GM18909 (cell line): ENCODE results near the gene PNLIPRP2.

ENCODE experiments used
- ATAC-seq: cut with Tn5 transposase; IDR thresholded peaks from one replicate; pipeline ENCODE4 v1.9.1; 2021; ENCODE audit warnings: mild to moderate bottlenecking; ENCODE audit not compliant: unreplicated experiment, poor library complexity

Gene PNLIPRP2

DNA sequence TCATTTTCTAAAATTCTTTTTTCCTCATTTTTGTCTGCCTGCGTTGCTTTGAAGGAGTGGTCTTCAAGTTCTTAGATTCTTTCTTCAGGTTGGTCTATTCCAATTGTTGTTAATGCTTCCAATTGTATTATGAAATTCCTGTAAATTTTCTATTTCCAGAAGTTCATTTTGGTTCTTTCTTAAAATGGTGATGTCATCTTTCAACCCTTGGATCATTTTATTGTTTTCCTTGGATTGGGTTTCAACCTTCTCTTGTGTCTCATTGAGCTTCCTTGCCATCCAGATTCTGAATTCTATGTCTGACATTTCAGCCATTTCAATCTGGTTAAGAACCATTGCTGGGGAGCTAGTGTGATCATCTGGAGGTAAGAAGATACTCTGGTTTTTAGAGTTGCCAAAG, 33.1 kb downstream of the PNLIPRP2 start:
- ATAC-seq, result no peak

DNA sequence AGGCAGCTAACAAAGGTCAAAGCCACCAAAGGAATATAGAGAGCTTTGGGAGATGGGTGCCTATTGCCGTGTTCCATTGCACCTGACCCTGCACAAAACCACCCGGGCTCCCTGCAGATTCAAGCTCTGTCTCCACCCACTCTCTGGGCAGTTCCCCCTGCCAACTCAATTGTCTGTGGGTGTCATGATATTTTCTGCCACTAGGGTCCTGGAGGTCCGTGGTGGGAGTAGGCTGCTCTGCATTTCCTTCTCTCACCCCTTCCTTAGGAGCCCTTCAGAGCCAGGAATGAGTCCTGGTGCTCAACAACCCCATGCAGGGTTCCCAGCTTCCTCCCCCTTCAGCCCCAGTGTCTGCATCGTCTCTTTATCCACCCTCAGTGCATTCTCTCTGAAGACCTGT, 34.1 kb downstream of the PNLIPRP2 start:
- ATAC-seq, result peak; percentile 46

DNA sequence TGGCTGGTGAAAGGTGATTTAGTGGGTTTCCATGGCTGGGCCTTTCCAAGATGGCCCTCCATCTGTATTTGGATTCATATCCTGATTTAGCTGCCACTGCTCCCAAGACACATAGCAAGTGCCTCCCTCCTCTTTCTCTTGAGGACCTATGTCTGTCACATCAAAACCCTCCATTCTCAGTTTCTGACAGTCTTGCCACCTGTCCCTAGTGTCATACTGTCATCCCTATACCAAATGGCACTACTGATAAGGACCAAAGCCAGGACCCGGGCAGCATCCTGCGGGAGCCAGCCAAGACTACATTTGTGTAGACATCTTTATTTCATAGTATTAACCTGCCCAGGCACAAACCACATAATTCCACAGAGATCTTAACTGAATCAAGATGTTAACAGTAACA, 34.8 kb downstream of the PNLIPRP2 start:
- ATAC-seq, result no peak

DNA sequence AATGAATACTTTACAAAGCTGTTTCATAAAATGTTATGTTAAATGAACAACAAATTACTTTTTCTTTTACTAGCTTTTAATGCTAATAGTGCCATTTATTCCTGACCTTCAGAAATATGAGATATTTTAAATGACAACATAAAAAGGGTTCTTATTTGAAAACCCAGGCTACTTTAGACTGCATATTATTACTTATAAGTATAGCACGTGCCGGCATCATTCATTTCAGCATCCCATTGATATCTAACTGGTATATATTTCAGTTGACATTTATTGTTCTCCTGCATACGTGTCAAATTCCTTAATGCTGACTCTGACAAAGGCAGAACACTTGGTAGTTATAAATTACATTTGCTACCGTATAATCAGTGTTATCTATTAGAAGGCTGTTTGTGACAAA, 35.3 kb downstream of the PNLIPRP2 start:
- ATAC-seq, result no peak

DNA sequence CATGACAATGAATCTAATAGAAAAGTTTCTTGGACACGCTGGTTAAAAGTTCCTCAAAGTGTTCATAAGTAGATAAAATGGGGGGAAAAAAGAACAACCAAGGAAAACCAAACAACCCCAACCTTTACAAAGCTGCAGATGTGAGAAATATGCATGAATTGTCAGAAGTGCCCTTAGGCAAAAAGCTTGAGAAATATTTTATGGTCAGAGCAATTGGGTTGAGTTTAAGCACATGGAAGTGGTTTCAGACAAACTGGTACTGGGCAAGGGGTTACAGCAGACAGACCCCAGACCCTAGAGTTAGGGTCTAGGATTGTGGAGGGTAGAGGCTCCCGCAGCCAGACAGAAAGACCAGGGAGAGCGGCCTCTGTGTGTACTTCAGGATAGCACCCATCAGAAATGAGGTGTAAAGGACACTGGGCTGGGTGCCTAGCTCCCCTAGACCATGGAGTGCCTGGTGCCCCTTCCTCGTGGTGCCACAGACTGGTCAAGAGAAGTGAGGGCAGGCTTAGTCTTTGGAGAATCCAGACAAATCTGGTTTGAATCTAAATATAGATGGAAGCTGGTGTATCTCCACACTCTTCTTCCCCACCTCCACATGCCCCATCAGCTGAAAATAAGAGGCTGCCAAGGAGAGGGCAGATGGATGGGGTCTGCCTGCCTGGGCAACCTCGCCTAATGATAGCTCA, 37.3 kb downstream of the PNLIPRP2 start:
- ATAC-seq, result no peak

DNA sequence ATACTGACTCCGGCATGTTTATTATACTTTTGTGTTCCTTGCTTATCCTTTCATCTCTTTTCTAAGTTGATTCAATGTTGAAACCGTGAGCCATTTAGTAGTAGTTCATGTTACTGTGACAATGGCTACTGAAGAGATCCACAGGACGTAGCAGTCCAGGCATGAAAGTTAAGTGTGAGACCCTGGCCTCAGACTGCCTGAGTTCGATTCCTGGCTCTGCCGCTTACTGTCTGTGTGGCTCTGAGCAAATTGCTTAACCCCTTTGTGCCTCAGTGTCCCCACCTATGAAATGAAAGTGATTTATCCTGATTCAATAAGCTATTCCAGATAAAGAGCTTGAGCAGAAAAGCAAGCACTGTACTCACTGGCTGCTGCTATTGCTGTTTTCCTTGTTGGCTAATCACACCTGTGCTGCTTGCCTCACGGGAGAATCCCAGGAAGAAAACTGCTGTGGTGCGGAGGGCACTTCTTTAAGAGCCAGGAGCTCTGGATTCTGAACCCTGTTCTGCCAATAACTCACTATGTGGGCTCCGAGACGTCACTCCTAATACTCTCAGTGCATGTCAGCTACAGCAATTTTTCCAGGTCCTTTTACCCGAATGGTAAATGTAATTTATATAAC, 38.4 kb downstream of the PNLIPRP2 start:
- no peak for ATAC-seq

DNA sequence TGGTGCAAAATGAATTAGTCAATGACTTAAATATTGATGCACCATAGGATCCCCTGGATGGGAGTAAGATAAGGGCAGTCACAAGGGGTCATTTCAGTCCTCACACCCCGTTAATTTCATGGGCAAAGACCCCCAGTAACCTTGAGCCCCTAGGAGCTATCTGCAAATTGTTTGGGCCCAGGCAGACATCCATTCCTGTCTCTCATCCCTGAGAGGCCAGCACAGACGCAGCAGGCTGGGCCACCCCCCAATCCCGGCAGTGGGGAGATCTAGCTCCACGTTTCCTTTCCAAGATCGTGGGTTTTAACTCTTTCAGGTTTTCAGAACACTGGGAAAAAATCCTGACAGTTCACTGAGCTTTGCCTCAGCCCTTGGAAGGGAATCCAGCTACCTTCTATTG, 40.1 kb downstream of the PNLIPRP2 start:
- ATAC-seq, result no peak

DNA sequence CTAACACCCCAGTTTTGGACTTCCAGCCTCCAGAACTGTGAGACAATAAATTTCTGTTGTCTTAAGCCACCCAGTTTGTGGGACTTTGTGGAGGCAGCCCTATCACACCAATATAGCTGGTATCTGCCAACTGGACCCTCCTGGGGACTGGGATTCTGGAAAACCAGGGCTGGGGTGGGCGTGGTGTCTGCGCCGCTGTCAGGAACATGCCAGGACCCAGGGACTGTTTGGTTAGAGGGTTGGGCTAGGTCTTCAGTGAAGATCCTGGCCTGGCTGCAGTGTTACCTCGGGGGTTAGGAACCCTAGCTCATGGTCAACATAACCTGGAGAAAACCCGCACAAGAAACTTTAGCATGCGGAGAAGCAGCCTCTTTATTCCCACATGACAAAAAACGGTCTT, 42.6 kb downstream of the PNLIPRP2 start:
- no peak for ATAC-seq

DNA sequence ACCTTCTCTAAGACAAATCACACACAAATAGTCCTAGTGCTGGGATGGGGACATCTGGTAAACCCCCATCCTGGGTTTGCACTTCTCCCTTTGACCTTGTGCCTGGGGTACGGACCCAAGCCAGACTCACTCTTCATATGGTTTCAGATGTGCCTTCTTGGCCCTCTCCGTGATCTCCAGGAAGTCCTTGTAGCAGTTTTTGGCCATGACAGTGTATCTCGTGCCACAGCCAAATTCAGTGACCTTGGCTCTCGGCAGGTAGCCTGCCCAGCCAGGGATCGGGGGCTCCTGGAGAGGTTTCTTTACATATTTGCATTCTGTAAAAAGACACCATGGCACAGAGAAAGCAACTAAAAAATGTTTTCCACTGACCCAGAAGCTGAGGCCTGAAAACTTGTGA, 43.9 kb downstream of the PNLIPRP2 start:
- no peak for ATAC-seq

DNA sequence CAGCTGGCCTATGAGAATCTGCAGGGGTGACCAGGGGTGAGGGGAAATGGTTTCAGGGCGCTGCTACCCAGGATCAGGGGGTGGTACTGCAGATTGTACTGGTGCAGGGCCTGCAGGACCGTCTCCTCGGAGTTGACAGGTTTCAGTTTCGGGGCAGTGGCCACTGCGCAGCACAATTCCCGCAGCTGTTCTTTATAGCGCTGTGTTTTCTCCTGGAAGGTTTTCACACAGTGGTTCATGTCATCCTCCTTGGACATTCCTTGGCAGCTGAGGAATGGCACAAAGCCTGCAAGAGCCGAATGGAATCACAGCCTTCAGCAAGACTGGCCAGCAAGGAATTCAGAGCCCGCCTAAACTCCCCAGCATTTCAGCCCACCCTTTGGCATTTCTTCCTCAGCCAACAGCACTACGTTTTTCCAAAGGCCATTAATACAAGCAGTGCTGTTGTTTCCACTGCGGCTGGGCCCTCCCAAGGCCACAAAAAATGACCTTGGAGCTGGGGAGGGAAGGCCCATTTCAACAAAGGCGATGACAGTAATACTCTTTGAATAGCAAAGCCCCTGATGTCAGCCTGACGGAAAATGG, 44.9 kb downstream of the PNLIPRP2 start:
- no peak for ATAC-seq

DNA sequence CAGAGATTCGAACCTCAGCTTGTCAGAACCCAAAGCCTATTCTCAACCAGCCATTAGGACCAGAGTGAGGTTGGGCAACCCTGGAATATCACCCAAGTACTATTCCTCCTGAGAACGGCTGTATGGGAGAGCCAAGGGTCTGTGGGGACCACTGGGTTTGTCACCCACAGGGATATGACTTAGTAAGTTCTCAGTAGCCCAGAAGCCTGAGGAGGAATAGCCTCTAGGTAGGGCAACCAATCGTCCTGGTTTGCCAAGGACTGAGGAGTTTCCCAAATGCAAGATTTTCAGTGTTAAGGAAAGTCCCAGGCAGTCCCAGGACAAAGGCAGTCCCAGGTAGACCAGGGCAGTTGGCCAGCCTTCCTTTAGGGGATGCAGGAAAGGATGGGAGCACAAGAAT, 46.7 kb downstream of the PNLIPRP2 start:
- ATAC-seq, result no peak

DNA sequence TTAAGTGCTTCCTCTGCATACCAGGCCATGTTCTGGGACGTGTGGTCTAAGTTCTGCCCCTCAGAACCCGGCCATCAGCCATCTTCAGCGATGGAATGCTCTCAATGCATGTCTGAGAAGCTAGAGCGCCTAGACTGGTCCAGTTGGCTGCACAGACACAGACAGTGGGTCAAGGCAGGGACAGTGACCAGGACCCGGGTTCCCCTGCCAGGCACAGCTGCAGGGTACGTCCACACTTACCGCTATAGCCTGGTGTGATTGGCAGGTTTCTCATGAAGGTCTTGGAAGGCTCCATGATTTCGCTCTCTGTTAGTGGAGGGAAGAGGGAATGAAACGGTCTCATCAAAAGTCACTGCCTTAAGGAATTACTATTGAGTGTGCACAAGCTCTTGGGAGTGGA, 47.3 kb downstream of the PNLIPRP2 start:
- ATAC-seq, result no peak

DNA sequence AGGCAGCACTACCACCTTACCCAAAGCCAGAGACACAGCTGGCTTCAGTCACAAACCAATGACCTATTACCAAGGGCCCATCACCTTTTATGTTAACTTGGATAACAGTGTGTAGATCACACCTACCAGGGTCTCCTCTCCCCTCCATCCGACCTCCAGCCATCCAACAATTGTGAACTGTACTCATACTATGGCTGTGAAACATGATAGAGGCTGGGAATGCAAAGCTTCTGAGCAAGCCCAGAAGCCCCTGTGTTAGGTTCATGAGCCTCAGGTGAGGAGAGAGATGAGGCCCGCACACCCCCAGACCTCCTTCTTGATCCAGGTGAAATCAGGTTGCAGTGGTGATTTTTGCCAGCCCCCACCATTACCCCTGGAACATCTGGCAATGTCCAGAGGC, 47.7 kb downstream of the PNLIPRP2 start:
- no peak for ATAC-seq

DNA sequence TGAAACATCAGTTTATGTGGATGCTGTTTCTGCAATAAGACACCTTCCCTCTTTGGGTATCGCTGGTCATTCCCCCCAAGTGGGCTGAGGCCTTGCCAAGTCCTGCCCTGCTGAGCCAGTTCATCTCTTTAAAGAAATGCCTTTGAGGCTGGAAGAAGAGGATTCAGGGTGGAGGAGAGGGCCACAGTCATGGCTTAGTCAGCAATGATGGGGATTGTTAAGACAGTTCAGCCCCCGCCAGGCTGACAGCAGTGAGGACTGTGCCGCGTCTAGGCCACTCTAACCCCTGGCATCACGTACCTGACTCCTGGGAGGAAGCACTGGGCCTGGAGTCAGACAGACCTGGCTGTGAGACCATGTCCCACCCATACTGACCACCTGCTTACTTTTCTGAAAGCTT, 48.3 kb downstream of the PNLIPRP2 start:
- no peak for ATAC-seq

DNA sequence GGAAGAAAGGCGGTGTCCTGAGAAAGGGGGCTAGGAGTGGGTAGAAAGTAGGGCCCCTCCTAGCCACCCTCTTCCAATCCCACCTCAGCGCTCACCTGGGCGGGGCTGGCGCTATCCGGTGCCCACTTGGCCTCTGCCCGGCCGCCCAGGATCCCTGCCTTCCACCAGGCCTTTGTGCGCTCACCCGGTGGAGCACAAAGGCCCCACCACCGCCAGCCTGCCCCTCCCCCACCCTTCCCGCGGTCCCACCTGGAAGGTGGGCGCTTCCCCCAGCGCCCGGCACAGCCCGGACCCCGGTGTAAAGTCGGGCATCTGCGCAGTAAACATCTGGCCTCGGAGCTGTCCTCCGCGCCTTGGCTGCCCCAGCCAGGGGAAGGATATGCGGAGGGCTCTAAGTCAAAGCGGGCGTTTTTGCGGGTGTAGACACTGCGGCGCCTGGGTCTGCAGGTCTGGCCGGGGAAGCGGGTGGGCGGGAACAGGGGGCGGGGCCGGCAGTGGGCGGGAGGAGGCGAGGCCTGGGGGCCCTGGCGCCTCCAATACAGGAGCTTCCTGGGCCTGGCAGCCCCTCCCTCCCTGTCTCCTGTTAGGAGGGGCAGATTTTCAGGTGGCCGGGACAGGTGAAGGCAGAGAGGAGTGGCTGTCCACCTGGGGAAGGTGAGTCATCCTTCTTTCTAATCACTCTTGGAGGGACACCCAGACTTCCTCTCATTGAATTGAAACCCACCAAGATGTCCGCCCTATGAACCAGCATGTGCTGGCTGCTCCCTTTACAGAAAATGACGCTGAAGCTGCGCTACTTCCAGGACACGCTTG, 49.3 kb downstream of the PNLIPRP2 start:
- no peak for ATAC-seq

DNA sequence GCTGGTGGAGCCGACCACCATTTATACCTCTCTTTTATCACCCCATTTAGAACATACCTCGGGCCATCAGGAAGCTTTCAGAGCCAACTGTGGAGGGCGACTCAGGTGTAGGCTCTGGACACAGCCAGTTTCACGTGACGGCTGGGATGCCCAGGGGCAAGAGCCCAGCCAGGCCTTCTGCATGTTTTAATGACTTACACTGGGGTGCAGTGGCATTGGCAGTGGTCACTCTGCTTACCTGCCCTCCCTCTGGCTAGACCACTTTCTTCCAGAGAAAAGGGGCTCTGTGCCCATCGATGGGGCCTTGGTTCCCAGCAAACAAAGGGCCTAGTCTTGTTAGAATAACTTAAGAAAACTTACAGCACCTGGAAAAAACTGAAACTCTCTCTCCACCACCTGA, 50.0 kb downstream of the PNLIPRP2 start:
- no peak for ATAC-seq

DNA sequence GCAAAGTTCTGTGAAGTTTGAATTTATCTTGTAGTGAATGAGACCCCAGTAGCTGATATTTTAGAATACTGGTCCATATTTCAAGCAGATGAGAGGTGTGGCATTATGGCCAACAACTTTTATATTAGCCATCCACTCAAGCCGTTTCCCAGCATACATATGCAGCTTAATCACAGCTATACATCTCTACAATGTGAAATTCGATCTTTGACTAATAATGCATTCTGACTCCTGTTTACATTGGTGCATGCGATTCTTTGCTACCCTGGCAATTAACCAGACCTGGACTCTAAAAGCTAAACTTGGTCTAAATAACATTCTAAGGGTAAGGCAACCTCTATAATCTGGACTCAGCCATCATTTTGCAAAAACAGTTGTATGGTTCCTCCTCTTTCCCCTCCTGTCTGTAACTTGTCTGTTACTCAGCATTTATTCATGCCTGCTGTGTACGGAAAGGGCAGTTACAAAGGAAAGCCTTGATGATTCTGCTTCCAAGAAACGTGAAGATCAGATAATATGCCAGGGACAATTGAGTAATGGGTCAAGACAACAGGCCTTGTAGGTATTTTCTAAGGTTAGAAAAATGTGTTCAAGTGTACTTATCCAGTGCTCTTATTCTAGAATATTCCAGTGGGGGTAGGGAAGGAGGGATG, 50.6 kb downstream of the PNLIPRP2 start:
- ATAC-seq, result no peak

DNA sequence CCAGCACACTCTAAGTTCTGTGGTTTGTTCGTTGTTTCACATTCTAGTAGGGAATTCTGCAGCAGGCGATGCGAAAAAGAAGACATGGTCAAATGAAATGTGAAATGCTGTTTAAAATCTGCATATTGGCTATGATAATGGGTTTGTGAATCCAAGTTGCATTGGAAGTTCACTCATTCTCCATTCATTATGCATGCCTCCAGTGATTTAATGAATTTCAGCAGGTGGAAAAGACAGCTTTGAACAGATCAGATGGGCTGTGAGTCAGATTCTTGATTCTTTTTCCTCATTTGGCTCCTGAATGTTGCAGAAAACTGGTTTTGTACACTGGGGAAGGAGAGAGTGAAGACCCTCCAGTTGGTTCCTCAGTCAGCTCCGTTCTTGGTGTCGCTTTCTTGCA, 52.1 kb downstream of the PNLIPRP2 start:
- no peak for ATAC-seq

DNA sequence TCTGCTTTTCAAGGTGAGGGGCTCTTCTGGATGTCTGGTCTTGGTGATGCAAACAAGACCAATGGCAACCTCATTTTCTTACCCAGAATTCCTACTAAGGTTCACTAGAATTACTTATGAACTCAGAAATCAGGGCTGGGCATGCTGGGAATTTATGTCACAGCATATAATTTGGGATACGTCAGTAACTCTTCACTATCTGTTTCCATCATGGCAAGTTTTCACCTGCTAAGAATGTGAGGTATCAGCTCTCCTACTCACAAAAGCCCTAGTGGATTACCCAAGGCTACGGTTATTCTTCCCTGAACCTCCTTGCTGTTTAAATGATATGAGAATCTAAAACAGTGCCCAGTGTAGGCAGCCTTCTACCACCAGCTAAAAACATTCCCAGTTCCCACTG, 53.1 kb downstream of the PNLIPRP2 start:
- no peak for ATAC-seq

DNA sequence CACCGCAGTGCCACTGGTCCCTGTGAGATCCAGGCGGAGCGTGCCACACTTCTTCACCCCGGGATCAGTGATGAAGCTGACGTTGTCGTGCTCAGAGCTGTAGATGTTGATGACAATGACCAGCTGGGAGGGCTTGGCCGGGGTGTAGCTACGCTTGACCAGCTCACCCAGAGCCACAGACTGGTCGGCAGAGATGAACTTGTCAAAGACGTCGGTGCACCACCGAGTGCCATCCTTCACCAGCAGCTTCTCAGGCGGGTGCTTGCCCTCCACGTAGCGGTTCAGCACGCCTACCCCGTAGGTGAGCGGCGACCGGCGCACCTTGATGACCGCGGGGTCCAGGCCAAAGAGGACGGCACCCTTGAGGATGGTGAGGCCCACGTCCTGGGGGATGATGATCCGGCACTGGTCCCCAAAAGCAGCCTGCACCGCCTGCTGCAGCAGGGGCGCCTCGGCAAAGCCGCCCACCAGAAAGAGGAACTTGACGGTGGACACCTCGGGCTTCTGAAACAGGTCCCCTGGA, 54.2 kb downstream of the PNLIPRP2 start:
- no peak for ATAC-seq
